RPMI8226 (cell line): Measurements from ENCODE around the gene ZNF784.
A peak's percentile ranks its signal among the peaks of the same experiment; 100 is the strongest.

Experiments
- DNase-seq: peaks from one replicate; pipeline ENCODE4 v3.0.0-alpha.2; 2015

ZNF784 gene

GRCh38 chr19:55642153-55643002, 18.0 kb upstream of the ZNF784 start:
- DNase-seq, result peak; percentile 71

- peak; percentile 51 for DNase-seq
Measured at GRCh38 chr19:55641426-55642152, 17.2 kb upstream of the ZNF784 start.

DNA sequence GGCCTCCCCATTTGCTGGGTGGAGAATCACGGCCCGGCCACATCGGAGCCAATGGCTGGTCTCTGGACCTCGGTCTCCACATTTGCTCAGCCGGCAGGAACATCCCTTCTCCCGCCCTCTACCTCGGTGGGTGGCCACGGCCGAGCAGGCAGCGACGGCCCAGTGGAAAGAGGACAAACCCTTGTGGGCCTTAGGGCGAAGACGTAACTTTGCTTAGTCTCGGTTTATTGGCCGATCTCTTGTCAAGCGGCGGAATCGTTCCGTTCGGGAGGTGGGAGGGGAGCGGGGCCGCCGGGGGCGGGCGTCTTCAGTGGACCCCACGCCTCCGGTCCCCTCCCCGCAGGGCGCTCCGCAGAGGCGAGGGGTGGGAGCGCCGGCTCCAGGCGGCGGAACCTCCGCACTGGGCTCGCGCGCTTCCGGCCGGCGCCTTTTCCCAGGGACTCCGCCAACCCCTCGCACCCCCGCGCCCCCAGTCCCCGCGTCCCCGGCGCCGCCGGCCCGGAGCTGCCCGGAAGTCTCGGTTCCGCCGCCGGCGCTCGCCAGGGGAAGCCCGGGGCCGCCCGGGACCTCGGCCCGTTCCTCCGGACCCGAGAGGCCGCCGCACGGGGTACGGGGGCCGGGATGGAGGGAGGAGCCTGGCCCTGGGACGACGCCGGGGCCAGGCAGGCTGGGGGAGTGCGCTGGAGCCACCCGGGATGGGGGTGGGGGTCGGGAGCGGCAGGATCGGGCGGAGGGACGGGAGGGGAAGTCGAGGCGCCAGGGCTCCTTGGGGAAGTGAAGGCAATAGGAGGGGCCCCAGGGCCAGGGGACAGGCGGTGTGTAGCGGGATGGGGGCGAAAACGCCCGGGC, 16.4 kb upstream of the ZNF784 start, which contains the start of gene ZNF580:
TSS of gene ZNF580 (plus strand) at position 426 of the 849 bp plus-strand sequence. CDS start 1,507 bp downstream, outside the sequence.
- DNase-seq, result peak; percentile 80

DNA sequence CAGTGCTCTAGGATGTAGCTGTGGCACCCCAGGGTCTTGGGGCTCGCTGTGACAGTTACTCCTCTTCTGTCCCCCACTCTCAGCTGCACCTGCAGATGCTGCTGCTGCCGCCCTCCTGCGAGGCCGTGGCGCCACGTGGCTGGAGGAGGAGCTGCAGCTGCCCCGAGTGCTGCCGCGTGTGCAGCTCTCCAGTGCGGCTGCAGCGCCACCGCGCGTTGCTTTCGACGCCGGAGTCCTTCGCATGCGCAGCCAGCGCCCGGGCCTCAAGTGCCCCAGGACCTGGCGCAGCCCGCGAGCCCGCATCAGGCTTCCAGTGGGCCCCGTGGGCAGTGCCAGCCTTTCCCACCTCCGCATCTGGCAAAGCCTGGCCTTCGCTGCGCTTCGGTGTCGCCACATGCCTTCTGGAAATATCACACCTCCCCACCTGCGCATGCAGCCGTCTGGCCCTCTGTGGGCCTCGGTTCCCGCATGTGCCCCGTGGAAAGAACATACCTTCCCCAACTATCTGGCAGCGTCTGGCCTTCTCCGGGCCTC, 15.7 kb upstream of the ZNF784 start:
- peak; percentile 96 for DNase-seq

DNA sequence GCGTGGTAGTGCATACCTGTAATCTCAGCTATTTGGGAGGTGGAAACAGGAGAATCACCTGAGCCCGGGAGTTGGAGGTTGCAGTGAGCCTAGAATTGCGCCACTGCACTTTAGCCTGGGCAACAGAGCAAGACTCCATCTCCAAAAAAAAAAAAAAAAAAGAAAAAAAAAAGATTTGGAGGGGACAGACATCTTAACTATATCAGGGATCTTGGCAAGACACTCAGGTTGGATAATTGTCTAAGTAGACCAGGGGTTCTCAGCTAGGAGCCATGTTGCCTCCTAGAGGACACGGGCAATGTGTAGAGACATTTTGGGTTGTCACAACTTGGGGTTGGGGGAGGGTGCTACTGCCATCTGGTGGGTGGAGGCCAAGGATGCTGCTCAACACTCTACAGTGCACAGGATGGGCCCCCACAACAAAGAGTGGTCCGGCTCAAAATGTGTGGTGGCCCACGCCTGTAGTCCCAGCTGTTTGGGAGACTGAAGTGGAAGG, 14.5 kb upstream of the ZNF784 start:
- DNase-seq, result peak; percentile 60

- no peak for DNase-seq
Measured at GRCh38 chr19:55637534-55637933, 13.2 kb upstream of the ZNF784 start.

- DNase-seq, result no peak
Measured at GRCh38 chr19:55636723-55637122, 12.4 kb upstream of the ZNF784 start.

- no peak for DNase-seq
Measured at GRCh38 chr19:55635856-55636440, 11.6 kb upstream of the ZNF784 start.

DNA sequence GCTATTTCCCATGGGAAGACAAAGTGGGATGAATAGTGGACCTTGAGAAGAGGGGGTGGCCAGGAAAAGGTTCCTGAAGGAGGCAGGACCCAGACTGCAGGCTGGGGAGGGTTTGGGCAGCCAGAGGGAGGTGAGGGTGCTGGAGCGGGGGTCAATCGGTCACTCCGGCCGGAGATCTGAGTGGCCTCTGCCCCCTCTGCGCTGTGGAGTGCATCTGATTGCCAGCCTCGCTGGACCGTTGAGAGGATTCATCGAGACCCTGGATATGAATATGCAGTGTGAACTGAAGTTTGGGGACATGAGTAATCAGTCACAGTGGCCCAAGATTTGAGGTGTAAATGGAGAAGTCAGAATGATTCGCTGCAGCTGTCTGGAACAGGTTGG, 11.0 kb upstream of the ZNF784 start:
- DNase-seq, result no peak

DNA sequence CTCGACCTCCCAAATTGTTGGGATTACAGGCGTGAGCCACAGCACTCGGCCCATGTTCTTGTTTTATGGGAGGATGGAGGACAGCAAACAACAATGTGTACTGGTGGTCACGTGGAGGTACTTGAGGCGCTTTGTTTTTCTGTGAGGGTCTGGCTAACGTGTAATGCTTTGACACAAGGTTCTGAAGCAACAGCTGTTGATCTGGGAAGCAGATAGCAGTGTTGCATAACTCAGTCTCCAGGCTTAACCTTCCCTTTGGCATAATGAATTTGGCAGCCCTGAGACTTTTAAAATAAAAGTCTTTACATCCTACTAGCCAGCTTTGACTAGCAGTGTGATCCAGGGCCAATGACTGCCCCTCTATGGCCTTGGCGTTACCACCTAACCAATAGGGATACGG, 9.5 kb upstream of the ZNF784 start:
- DNase-seq, result no peak

- peak; percentile 95 for DNase-seq
Measured at GRCh38 chr19:55632463-55632834, 8.1 kb upstream of the ZNF784 start.

GRCh38 chr19:55626350-55626749, 2.0 kb upstream of the ZNF784 start:
- no peak for DNase-seq

GRCh38 chr19:55625004-55625326, 599 bp upstream of the ZNF784 start:
- DNase-seq, result no peak

GRCh38 chr19:55623561-55623960, 805 bp downstream of the ZNF784 start:
- DNase-seq, result no peak

DNA sequence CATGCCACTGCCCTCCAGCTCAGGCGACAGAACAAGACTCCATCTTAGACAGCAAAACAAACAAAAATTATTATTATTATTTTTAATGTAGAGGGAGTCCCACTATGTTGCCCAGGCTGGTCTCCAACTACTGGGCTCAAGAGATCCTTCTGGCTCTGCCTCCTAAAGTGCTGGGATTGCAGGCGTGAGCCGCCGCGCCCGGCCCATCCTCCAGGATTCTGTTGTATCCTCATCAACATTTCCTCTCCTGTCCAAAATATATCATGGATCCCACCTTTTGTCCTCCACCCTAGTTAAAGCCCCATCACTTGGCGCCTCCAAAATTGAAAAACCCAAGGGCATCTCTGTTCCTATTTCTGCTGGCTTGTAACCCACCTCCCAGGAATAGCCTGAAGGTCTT, 1.2 kb downstream of the ZNF784 start:
- no peak for DNase-seq

GRCh38 chr19:55622242-55622969, 2.0 kb downstream of the ZNF784 start:
- no peak for DNase-seq

- no peak for DNase-seq
Measured at GRCh38 chr19:55621673-55622231, 2.6 kb downstream of the ZNF784 start.

DNA sequence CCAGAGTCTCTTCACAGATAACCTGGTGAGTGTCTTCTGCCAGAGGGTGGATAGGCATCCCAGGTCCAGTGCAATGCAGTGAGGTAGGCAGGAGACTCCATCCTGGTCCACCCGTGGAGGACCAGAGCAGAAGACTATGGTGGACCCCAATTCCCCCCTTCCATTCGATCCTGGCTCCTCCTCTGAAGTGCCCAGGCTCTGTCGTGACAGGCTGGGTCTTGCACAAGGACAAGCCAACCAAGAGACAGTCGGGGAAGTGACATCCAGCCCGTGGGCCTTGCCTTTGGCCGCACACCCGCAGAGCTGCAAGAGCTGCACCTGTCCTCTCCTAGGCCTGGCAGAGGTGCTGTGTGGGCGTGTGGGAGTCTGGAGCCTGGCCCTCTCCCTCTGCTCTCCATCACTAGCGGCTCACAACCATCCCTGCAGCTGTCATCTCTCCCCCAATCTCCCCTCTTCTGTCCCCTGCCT, 3.1 kb downstream of the ZNF784 start:
- no peak for DNase-seq

DNA sequence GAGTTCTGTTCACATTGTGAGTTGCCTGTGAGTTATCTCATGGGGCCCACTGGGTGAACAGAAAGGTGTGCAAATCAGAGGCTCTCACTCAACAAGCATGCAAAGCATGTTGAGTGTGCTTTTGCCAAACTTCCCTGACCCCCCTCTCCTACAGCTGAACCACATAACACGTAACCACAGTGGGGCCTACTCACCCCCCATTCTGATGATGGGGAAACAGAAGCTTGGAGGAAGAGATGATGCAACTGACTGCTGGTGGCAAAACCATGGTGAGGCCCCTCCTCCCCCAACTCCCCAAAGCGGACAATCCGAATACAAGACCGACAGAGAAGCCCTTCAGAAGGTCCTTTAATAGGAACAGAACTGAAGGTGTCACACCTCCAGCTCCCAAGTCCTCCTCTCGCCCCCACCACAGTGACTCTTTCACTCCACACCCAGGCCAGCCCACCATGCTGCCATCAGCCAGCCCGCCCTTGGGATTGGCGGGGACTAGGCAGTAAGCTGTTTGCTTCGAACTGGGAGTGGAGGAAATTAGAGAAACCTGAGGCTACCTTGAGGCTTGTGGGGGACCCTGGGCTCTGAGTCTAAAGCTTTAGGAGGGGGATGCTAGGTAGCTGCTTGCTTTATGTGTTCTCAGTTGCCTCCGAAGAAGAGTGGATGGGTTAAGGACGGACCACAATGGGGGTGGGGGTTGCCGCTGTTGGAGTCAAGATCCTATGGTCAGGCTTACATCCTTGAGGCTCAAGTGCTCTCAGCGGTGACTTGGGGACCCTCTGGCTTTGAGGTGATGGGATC, 3.8 kb downstream of the ZNF784 start:
- no peak for DNase-seq

DNA sequence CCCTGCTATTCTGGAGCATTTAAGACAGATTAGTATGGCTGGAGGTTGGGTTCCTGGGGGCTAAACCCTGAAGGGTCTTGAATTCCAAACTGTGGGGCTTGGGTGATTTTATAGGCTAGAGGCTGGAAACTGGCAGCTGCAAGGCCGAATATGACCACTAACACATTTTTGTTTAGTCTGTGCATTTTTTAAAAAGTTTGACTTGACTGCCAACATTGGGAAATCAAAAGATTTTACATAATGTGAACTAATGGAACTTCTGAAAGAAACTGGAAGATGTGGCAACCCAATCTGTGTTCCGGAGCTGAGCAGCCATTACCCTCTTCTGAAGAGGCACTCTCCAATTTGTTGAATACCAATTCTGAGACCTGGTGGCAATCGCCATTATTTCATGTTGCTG, 5.1 kb downstream of the ZNF784 start:
- no peak for DNase-seq

DNA sequence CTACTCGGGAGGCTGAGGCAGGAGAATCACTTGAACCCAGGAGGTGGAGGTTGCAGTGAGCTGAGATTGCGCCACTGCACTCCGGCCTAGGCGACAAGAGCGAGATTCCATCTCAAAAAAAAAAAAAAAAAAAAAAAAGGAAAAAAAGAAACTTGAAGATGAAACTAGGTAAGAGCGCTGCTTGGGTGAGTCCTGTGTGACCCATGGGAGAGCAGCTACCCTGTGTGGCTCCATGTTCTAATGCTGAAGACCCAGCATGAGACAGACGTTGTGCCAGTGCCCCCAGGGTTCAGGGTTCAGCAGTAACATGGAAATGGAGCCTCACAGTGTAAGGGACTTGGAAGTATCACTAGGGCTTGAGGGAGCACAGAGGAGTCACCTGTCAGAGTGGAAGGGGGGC, 5.9 kb downstream of the ZNF784 start:
- no peak for DNase-seq
